GM12892 (cell line): ENCODE measurements around the gene FMN2.

ENCODE experiments used
- DNase-seq: peaks from one replicate; pipeline ENCODE4 v3.0.0; 2011; ENCODE audit not compliant: insufficient read length
- FAIRE-seq: peaks from 2 replicates; lab custom pipeline; 2011; peaks lifted over from hg19 to GRCh38; lab: Jason Lieb, UNC
- POLR2A ChIP-seq: IDR thresholded peaks from 2 replicates; pipeline ENCODE4 v1.6.1; 2011; ENCODE audit warnings: low read depth, low read length, control low read depth
- POLR2AphosphoS5 ChIP-seq: IDR thresholded peaks from 2 replicates; pipeline ENCODE4 v1.6.1; 2011; ENCODE audit warnings: low read depth, low read length, control low read depth
- TAF1 ChIP-seq: IDR thresholded peaks from 2 replicates; pipeline ENCODE4 v1.6.1; 2011; ENCODE audit warnings: low read depth, mild to moderate bottlenecking, control low read depth, low read length, borderline replicate concordance

Gene FMN2

GRCh38 chr1:240495601-240496000, 403.9 kb downstream of the FMN2 start:
- DNase-seq (no peak), FAIRE-seq (no peak)
- TF ChIP-seq POLR2AphosphoS5 = no peak
- TF ChIP-seq TAF1 = no peak
- TF ChIP-seq POLR2A = no peak

GRCh38 chr1:240496356-240496755, 404.7 kb downstream of the FMN2 start:
- TF ChIP-seq POLR2A (no peak), TAF1 (no peak), POLR2AphosphoS5 (no peak)
- no peak for DNase-seq
- FAIRE-seq = no peak

- FAIRE-seq (no peak), DNase-seq (no peak)
- TF ChIP-seq POLR2AphosphoS5 = no peak
- no peak for TF ChIP-seq TAF1
- no peak for TF ChIP-seq POLR2A
Observed at GRCh38 chr1:240496941-240497340, 405.3 kb downstream of the FMN2 start.

GRCh38 chr1:240497908-240498307, 406.2 kb downstream of the FMN2 start:
- no peak for FAIRE-seq
- TF ChIP-seq TAF1 (no peak), POLR2A (no peak), POLR2AphosphoS5 (no peak)
- DNase-seq = no peak

GRCh38 chr1:240498335-240498734, 406.7 kb downstream of the FMN2 start:
- TF ChIP-seq TAF1 (no peak), POLR2AphosphoS5 (no peak), POLR2A (no peak)
- FAIRE-seq (no peak), DNase-seq (no peak)

GRCh38 chr1:240499012-240499411, 407.3 kb downstream of the FMN2 start:
- DNase-seq (no peak), FAIRE-seq (no peak)
- TF ChIP-seq POLR2A = no peak

- TF ChIP-seq POLR2AphosphoS5 (no peak), POLR2A (no peak), TAF1 (no peak)
- FAIRE-seq (no peak), DNase-seq (no peak)
Observed at GRCh38 chr1:240500647-240501046, 409.0 kb downstream of the FMN2 start.

GRCh38 chr1:240501115-240501514, 409.4 kb downstream of the FMN2 start:
- TF ChIP-seq POLR2A (no peak), TAF1 (no peak)
- DNase-seq (no peak), FAIRE-seq (no peak)

GRCh38 chr1:240503036-240503435, 411.4 kb downstream of the FMN2 start:
- no peak for FAIRE-seq
- TF ChIP-seq TAF1 (no peak), POLR2A (no peak), POLR2AphosphoS5 (no peak)

GRCh38 chr1:240503558-240503957, 411.9 kb downstream of the FMN2 start:
- FAIRE-seq (no peak), DNase-seq (no peak)
- no peak for TF ChIP-seq TAF1
- no peak for TF ChIP-seq POLR2A
- no peak for TF ChIP-seq POLR2AphosphoS5

More at GRCh38 chr1:240503036-240503435, 411.4 kb downstream of the FMN2 start:
- DNase-seq = no peak

- DNase-seq = no peak
- no peak for FAIRE-seq
- TF ChIP-seq POLR2A (no peak), POLR2AphosphoS5 (no peak), TAF1 (no peak)
Observed at GRCh38 chr1:240506176-240506575, 414.5 kb downstream of the FMN2 start.

- FAIRE-seq (no peak), DNase-seq (no peak)
- TF ChIP-seq POLR2AphosphoS5 = no peak
- TF ChIP-seq TAF1 = no peak
- TF ChIP-seq POLR2A = no peak
Observed at GRCh38 chr1:240508201-240508600, 416.5 kb downstream of the FMN2 start.

- no peak for FAIRE-seq
- no peak for TF ChIP-seq POLR2A
- no peak for TF ChIP-seq TAF1
- TF ChIP-seq POLR2AphosphoS5 = no peak
- no peak for DNase-seq
Observed at GRCh38 chr1:240508950-240509349, 417.3 kb downstream of the FMN2 start.

GRCh38 chr1:240511789-240512188, 420.1 kb downstream of the FMN2 start:
- DNase-seq = no peak
- TF ChIP-seq POLR2A (no peak), TAF1 (no peak), POLR2AphosphoS5 (no peak)
- FAIRE-seq = no peak
